LNCaP clone FGC (cell line): Measurements from ENCODE around the gene LRRC27.
"Not testable (repeated sequence)": the region's sequence is repeated elsewhere in the genome, so short reads cannot be mapped to it uniquely, and the experiment has no call there.

Experiments
- DNase-seq: peaks from one replicate; pipeline ENCODE4 v3.0.0-alpha.2; 2011; ENCODE audit warnings: low read depth
- H3K4me3 ChIP-seq: 2 replicates; pipeline ENCODE4 v1.5.1; 2011; ENCODE audit warnings: mild to moderate bottlenecking, low read depth, low read length, control low read depth
- TF ChIP-seq, protein P1 (sequence below): IDR thresholded peaks from 2 replicates; pipeline ENCODE4 v1.5.1; 2012; ENCODE audit warnings: mild to moderate bottlenecking; ENCODE audit not compliant: control insufficient read depth, insufficient read depth; ENCODE audit errors: extremely low read depth

Gene LRRC27

GRCh38 chr10:132383101-132383500 lies 51.1 kb downstream of the LRRC27 start:
- TF ChIP-seq, protein P1, sequence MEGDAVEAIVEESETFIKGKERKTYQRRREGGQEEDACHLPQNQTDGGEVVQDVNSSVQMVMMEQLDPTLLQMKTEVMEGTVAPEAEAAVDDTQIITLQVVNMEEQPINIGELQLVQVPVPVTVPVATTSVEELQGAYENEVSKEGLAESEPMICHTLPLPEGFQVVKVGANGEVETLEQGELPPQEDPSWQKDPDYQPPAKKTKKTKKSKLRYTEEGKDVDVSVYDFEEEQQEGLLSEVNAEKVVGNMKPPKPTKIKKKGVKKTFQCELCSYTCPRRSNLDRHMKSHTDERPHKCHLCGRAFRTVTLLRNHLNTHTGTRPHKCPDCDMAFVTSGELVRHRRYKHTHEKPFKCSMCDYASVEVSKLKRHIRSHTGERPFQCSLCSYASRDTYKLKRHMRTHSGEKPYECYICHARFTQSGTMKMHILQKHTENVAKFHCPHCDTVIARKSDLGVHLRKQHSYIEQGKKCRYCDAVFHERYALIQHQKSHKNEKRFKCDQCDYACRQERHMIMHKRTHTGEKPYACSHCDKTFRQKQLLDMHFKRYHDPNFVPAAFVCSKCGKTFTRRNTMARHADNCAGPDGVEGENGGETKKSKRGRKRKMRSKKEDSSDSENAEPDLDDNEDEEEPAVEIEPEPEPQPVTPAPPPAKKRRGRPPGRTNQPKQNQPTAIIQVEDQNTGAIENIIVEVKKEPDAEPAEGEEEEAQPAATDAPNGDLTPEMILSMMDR = no peak
- no peak overlapping the region for H3K4me3 ChIP-seq
- no peak for DNase-seq

- DNase-seq = no peak
- H3K4me3 ChIP-seq = no peak overlapping the region
- TF ChIP-seq, protein P1 = no peak
Measured at GRCh38 chr10:132383751-132384196, 51.8 kb downstream of the LRRC27 start.

DNA sequence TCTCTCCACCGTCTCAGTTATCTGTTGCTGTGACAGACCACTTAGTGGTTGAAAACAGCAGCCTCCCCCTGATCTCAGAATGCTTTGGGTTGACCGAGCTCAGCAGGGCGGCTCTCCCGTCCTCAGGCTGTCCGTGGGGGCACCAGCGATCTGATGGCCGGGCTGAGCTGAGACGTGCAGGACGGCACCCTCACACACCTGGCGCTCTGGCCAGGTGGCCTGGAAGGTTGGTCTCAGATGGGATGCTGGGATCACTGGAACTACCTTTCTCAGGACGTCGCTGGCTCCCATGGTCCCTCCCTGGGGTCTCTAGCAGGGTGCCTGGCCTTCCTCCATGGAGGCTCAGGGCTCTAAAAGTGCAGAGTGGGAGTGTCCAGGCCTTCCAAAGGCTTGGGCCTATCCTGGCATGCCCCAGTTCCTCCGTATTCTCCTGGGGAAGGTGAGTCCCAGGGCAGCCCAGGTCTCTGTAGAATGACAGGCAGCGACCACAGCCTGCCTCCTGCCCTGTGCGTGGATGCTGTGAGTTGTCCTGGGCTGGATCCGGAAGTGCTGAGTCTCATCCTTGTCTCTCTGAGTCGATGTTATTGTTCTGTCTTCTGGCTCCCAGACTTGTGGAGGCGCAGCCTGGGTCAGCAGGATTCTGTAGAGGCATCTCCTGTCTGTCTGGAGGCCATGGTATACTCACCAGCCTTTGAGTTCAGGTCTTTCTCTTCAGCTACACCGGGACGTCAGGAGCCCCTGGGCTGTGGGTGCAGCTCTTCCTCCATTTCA lies 52.8 kb downstream of the LRRC27 start:
- no peak overlapping the region for H3K4me3 ChIP-seq
- TF ChIP-seq, protein P1 = no peak
- DNase-seq = no peak

DNA sequence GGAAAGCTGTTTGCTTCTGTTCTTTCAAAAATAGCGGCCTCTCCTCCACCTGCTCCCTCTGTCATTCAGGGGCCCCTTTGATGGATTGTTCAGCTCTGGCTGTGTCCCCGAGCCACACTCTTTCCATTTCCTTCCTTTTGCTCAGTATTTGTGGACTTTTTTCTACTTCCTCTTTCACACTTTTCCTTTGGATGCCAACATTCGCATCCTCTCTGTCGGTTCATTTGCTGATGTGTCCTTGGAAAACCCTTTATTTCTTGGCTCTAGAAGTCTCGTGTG lies 53.3 kb downstream of the LRRC27 start:
- TF ChIP-seq, protein P1 = no peak
- DNase-seq = no peak
- no peak overlapping the region for H3K4me3 ChIP-seq

GRCh38 chr10:132385721-132386418 lies 53.9 kb downstream of the LRRC27 start:
- TF ChIP-seq, protein P1 = no peak
- H3K4me3 ChIP-seq = no peak overlapping the region
- no peak for DNase-seq

GRCh38 chr10:132386419-132386831 lies 54.4 kb downstream of the LRRC27 start:
- DNase-seq = no peak
- TF ChIP-seq, protein P1 = no peak
- H3K4me3 ChIP-seq = no peak overlapping the region

- not testable (repeated sequence) for H3K4me3 ChIP-seq, DNase-seq
Measured at GRCh38 chr10:132386896-132387295, 54.9 kb downstream of the LRRC27 start.
